Activated T-cell treated with anti-CD3 and anti-CD28 coated beads, Interleukin-2, amount 50 U/mL, for 24 hours (primary cell): ENCODE data around the gene FMNL2.

Experiments
- DNase-seq: peaks from one replicate; pipeline ENCODE4 v3.0.0-alpha.2; 2020
- H3K27ac Mint-ChIP-seq: 2 replicates; pipeline ENCODE4 v1.8.0; 2020; ENCODE audit warnings: mild to moderate bottlenecking, mixed read lengths
- H3K27me3 Mint-ChIP-seq: 2 replicates; pipeline ENCODE4 v1.8.0; 2020; ENCODE audit warnings: mixed read lengths
- H3K36me3 Mint-ChIP-seq: 2 replicates; pipeline ENCODE4 v1.8.0; 2020; ENCODE audit warnings: low read depth, mixed read lengths
- H3K4me1 Mint-ChIP-seq: 2 replicates; pipeline ENCODE4 v1.8.0; 2020; ENCODE audit warnings: low read depth, mixed read lengths
- H3K4me3 Mint-ChIP-seq: 2 replicates; pipeline ENCODE4 v1.8.0; 2020; ENCODE audit warnings: mild to moderate bottlenecking, moderate library complexity, mixed read lengths
- H3K9me3 Mint-ChIP-seq: 2 replicates; pipeline ENCODE4 v1.8.0; 2020; ENCODE audit warnings: mixed read lengths

FMNL2 gene

GRCh38 chr2:152534460-152535135, 199.6 kb downstream of the FMNL2 start:
- H3K27ac Mint-ChIP-seq: no peak overlapping the region
- H3K27me3 Mint-ChIP-seq: peaks cover 32% of the 10 kb centered on the region
- H3K36me3 Mint-ChIP-seq: no peaks in the 10 kb centered on the region
- no peaks in the 10 kb centered on the region for H3K9me3 Mint-ChIP-seq
- no peak for DNase-seq
- no peaks in the 10 kb centered on the region for H3K4me1 Mint-ChIP-seq
- no peak overlapping the region for H3K4me3 Mint-ChIP-seq

- no peak overlapping the region for H3K27ac Mint-ChIP-seq
These were observed 202.2 kb downstream of the FMNL2 start for GRCh38 chr2:152537081-152537651.

GRCh38 chr2:152539424-152539823, 204.4 kb downstream of the FMNL2 start:
- DNase-seq: no peak

More at GRCh38 chr2:152537081-152537651, 202.2 kb downstream of the FMNL2 start:
- no peak overlapping the region for H3K4me3 Mint-ChIP-seq
- DNase-seq: no peak
- no peaks in the 10 kb centered on the region for H3K36me3 Mint-ChIP-seq
- H3K4me1 Mint-ChIP-seq: no peaks in the 10 kb centered on the region
- peaks cover 35% of the 10 kb centered on the region for H3K27me3 Mint-ChIP-seq
- H3K9me3 Mint-ChIP-seq: no peaks in the 10 kb centered on the region

GRCh38 chr2:152541712-152542111, 206.7 kb downstream of the FMNL2 start:
- H3K36me3 Mint-ChIP-seq: no peaks in the 10 kb centered on the region
- no peaks in the 10 kb centered on the region for H3K9me3 Mint-ChIP-seq
- no peak overlapping the region for H3K27ac Mint-ChIP-seq
- H3K27me3 Mint-ChIP-seq: peaks cover 15% of the 10 kb centered on the region
- H3K4me1 Mint-ChIP-seq: no peaks in the 10 kb centered on the region
- no peak for DNase-seq
- no peak overlapping the region for H3K4me3 Mint-ChIP-seq

More at GRCh38 chr2:152539424-152539823, 204.4 kb downstream of the FMNL2 start:
- Mint-ChIP-seq H3K36me3 (no peaks in the 10 kb centered on the region), H3K27ac (no peak overlapping the region), H3K9me3 (no peaks in the 10 kb centered on the region), H3K4me1 (no peaks in the 10 kb centered on the region), H3K4me3 (no peak overlapping the region), H3K27me3 (peaks cover 32% of the 10 kb centered on the region)

- no peaks in the 10 kb centered on the region for H3K4me1 Mint-ChIP-seq
These were observed 207.5 kb downstream of the FMNL2 start for GRCh38 chr2:152542337-152542994.

GRCh38 chr2:152542995-152543481, 208.1 kb downstream of the FMNL2 start:
- Mint-ChIP-seq H3K9me3 (no peaks in the 10 kb centered on the region), H3K27ac (no peak overlapping the region), H3K36me3 (no peaks in the 10 kb centered on the region), H3K4me3 (no peak overlapping the region), H3K27me3 (peaks cover 3% of the 10 kb centered on the region), H3K4me1 (no peaks in the 10 kb centered on the region)
- DNase-seq: no peak

More at GRCh38 chr2:152542337-152542994, 207.5 kb downstream of the FMNL2 start:
- Mint-ChIP-seq H3K27ac (no peak overlapping the region), H3K27me3 (peaks cover 8% of the 10 kb centered on the region), H3K4me3 (no peak overlapping the region), H3K9me3 (no peaks in the 10 kb centered on the region), H3K36me3 (no peaks in the 10 kb centered on the region)
- DNase-seq: no peak

GRCh38 chr2:152543717-152544116, 208.7 kb downstream of the FMNL2 start:
- no peak for DNase-seq
- H3K36me3 Mint-ChIP-seq: no peaks in the 10 kb centered on the region
- H3K4me3 Mint-ChIP-seq: no peak overlapping the region
- H3K4me1 Mint-ChIP-seq: no peaks in the 10 kb centered on the region
- peaks cover 3% of the 10 kb centered on the region for H3K27me3 Mint-ChIP-seq
- H3K9me3 Mint-ChIP-seq: no peaks in the 10 kb centered on the region
- no peak overlapping the region for H3K27ac Mint-ChIP-seq

GRCh38 chr2:152544638-152545037, 209.7 kb downstream of the FMNL2 start:
- H3K36me3 Mint-ChIP-seq: no peaks in the 10 kb centered on the region
- H3K4me1 Mint-ChIP-seq: no peaks in the 10 kb centered on the region
- no peak overlapping the region for H3K27ac Mint-ChIP-seq
- DNase-seq: no peak
- no peaks in the 10 kb centered on the region for H3K9me3 Mint-ChIP-seq
- peaks cover 3% of the 10 kb centered on the region for H3K27me3 Mint-ChIP-seq
- no peak overlapping the region for H3K4me3 Mint-ChIP-seq

- no peak for DNase-seq
- no peaks in the 10 kb centered on the region for H3K9me3 Mint-ChIP-seq
- no peaks in the 10 kb centered on the region for H3K4me1 Mint-ChIP-seq
- no peak overlapping the region for H3K27ac Mint-ChIP-seq
- H3K4me3 Mint-ChIP-seq: no peak overlapping the region
- H3K27me3 Mint-ChIP-seq: no peaks in the 10 kb centered on the region
- no peaks in the 10 kb centered on the region for H3K36me3 Mint-ChIP-seq
These were observed 211.4 kb downstream of the FMNL2 start for GRCh38 chr2:152546230-152546837.

- Mint-ChIP-seq H3K27ac (no peak overlapping the region), H3K27me3 (peaks cover 6% of the 10 kb centered on the region), H3K4me3 (no peak overlapping the region), H3K9me3 (no peaks in the 10 kb centered on the region), H3K36me3 (no peaks in the 10 kb centered on the region), H3K4me1 (no peaks in the 10 kb centered on the region)
- no peak for DNase-seq
These were observed 213.3 kb downstream of the FMNL2 start for GRCh38 chr2:152548111-152548875.

GRCh38 chr2:152548996-152549395, 214.0 kb downstream of the FMNL2 start:
- Mint-ChIP-seq H3K27me3 (peaks cover 9% of the 10 kb centered on the region), H3K4me3 (no peak overlapping the region), H3K4me1 (no peaks in the 10 kb centered on the region), H3K27ac (no peak overlapping the region), H3K9me3 (no peaks in the 10 kb centered on the region), H3K36me3 (no peaks in the 10 kb centered on the region)
- no peak for DNase-seq

GRCh38 chr2:152549423-152549822, 214.4 kb downstream of the FMNL2 start:
- H3K4me3 Mint-ChIP-seq: no peak overlapping the region
- DNase-seq: no peak
- no peak overlapping the region for H3K27ac Mint-ChIP-seq
- H3K4me1 Mint-ChIP-seq: no peaks in the 10 kb centered on the region
- H3K9me3 Mint-ChIP-seq: no peaks in the 10 kb centered on the region
- peaks cover 9% of the 10 kb centered on the region for H3K27me3 Mint-ChIP-seq
- H3K36me3 Mint-ChIP-seq: no peaks in the 10 kb centered on the region

- no peaks in the 10 kb centered on the region for H3K36me3 Mint-ChIP-seq
- no peak overlapping the region for H3K4me3 Mint-ChIP-seq
- no peak overlapping the region for H3K27ac Mint-ChIP-seq
- no peak for DNase-seq
- peaks cover 15% of the 10 kb centered on the region for H3K27me3 Mint-ChIP-seq
- no peaks in the 10 kb centered on the region for H3K4me1 Mint-ChIP-seq
- no peaks in the 10 kb centered on the region for H3K9me3 Mint-ChIP-seq
These were observed 215.4 kb downstream of the FMNL2 start for GRCh38 chr2:152550386-152550785.

GRCh38 chr2:152552888-152553287, 217.9 kb downstream of the FMNL2 start:
- H3K27me3 Mint-ChIP-seq: peaks cover 21% of the 10 kb centered on the region
- DNase-seq: no peak
- no peak overlapping the region for H3K27ac Mint-ChIP-seq
- H3K4me1 Mint-ChIP-seq: no peaks in the 10 kb centered on the region
- H3K36me3 Mint-ChIP-seq: no peaks in the 10 kb centered on the region
- no peaks in the 10 kb centered on the region for H3K9me3 Mint-ChIP-seq
- no peak overlapping the region for H3K4me3 Mint-ChIP-seq
